Left ventricle myocardium superior (tissue), 1 donor: ENCODE data around the gene CTCF. TPM values are rescaled to one million over a fixed set of nuclear protein-coding genes. Genes with fewer than 3 reads are reported as not detected.

ENCODE experiments used
- ATAC-seq: fragments of 200-7000 bp; cut with Tn5 transposase; one replicate; pipeline ENCODE4 v1.9.1; 2020; ENCODE audit warnings: mild to moderate bottlenecking, moderate library complexity
- DNase-seq: peaks from one replicate; pipeline ENCODE4 v3.0.0-alpha.2; 2020
- intact Hi-C: fragments of 100-400 bp; cut with micrococcal nuclease; formaldehyde crosslinking; loops from one replicate; pipeline ENCODE4 v1.11.0; 2022
- total RNA-seq: library from RNA; stranded (reverse); fragmentation: NEBNext Ultra II Directional; extraction: Animal tissue kit (Norgen Biotek cat#: 25700); gene quantifications from one replicate; pipeline ENCODE4 v1.2.1, GENCODE V29; 2021
- donor health status: DM: no; HTN: yes; CAD: no; lungs with severe emphysema.

Gene CTCF
- total RNA-seq, 1 donor from 2014 or later = 32.8 TPM

GRCh38 chr16:67546091-67546501 lies 16.2 kb upstream of the CTCF start:
- no peak for DNase-seq
- intact Hi-C loops = no loop called here
- no peak for ATAC-seq

GRCh38 chr16:67546761-67547422 lies 15.4 kb upstream of the CTCF start:
- peak; percentile 84 for DNase-seq
- intact Hi-C loops = no loop called here
- peak; percentile 64 for ATAC-seq

GRCh38 chr16:67547423-67548264 lies 14.7 kb upstream of the CTCF start:
- peak; percentile 37 for DNase-seq
- intact Hi-C loops = no loop called here
- ATAC-seq = peak; percentile 10

GRCh38 chr16:67548265-67549126 lies 13.8 kb upstream of the CTCF start:
- no peak for ATAC-seq
- intact Hi-C loops = no loop called here
- DNase-seq = no peak

- DNase-seq (no peak), ATAC-seq (no peak)
- intact Hi-C loops = no loop called here
Measured at GRCh38 chr16:67549240-67549639, 13.1 kb upstream of the CTCF start.

- intact Hi-C loops = no loop called here
- ATAC-seq = no peak
- DNase-seq = no peak
Measured at GRCh38 chr16:67549936-67550335, 12.4 kb upstream of the CTCF start.

GRCh38 chr16:67551091-67551490 lies 11.2 kb upstream of the CTCF start:
- DNase-seq = no peak
- intact Hi-C loops = no loop called here
- ATAC-seq = no peak

GRCh38 chr16:67551972-67552371 lies 10.4 kb upstream of the CTCF start:
- DNase-seq = no peak
- ATAC-seq = peak; percentile 7
- intact Hi-C loops = no loop called here

- intact Hi-C loops = no loop called here
- DNase-seq (peak; percentile 46), ATAC-seq (peak; percentile 62)
Measured at GRCh38 chr16:67552476-67552875, 9.8 kb upstream of the CTCF start.

GRCh38 chr16:67555795-67556212 lies 6.5 kb upstream of the CTCF start:
- ATAC-seq (no peak), DNase-seq (no peak)
- intact Hi-C loops = no loop called here

- intact Hi-C loops = no loop called here
- DNase-seq = no peak
- ATAC-seq = no peak
Measured at GRCh38 chr16:67558859-67559258, 3.5 kb upstream of the CTCF start.

- intact Hi-C loops = loop anchor here (5.0 kb wide), 1 partner anchor 106 kb away; the partner anchor contains the start of genes C16orf86 and ENKD1
- ATAC-seq (no peak), DNase-seq (no peak)
Measured at GRCh38 chr16:67560827-67561342, 1.4 kb upstream of the CTCF start.

- intact Hi-C loops = loop anchor here (5.0 kb wide), 1 partner anchor 106 kb away; the partner anchor contains the start of genes C16orf86 and ENKD1
- DNase-seq (no peak), ATAC-seq (no peak)
Measured at GRCh38 chr16:67561501-67561823, 864 bp upstream of the CTCF start.

GRCh38 chr16:67561824-67562525 lies 351 bp upstream of the CTCF start:
- peak; percentile 89 for ATAC-seq
- peak; percentile 98 for DNase-seq
- intact Hi-C loops = loop anchor here (5.0 kb wide), 1 partner anchor 105 kb away; the partner anchor contains the start of genes C16orf86 and ENKD1

- intact Hi-C loops = loop anchor here (5.0 kb wide), 1 partner anchor 104 kb away; the partner anchor contains the start of genes C16orf86 and ENKD1
- DNase-seq (peak; percentile 80), ATAC-seq (peak; percentile 26)
Measured at GRCh38 chr16:67562918-67563707, 787 bp downstream of the CTCF start.

GRCh38 chr16:67563708-67564468 lies 1.6 kb downstream of the CTCF start:
- DNase-seq (no peak), ATAC-seq (peak; percentile 1)
- intact Hi-C loops = loop anchor here (5.0 kb wide), 1 partner anchor 103 kb away; the partner anchor contains the start of genes C16orf86 and ENKD1

GRCh38 chr16:67565470-67566100 lies 3.3 kb downstream of the CTCF start:
- intact Hi-C loops = no loop called here
- ATAC-seq (no peak), DNase-seq (no peak)
